ENCODE results near the gene MEGF11.

MEGF11 gene

GRCh38 chr15:65962187-65962586 lies 291.4 kb downstream of the MEGF11 start:
- DNase-seq, result no peak

GRCh38 chr15:65960586-65960985 lies 293.0 kb downstream of the MEGF11 start:
- no peak for DNase-seq

- no peak for DNase-seq
These were observed 294.7 kb downstream of the MEGF11 start for GRCh38 chr15:65958835-65959234.

GRCh38 chr15:65957451-65957850 lies 296.1 kb downstream of the MEGF11 start:
- peak; percentile 57 for DNase-seq

- no peak for DNase-seq
These were observed 296.7 kb downstream of the MEGF11 start for GRCh38 chr15:65956899-65957298.

GRCh38 chr15:65956307-65956706 lies 297.2 kb downstream of the MEGF11 start:
- peak; percentile 12 for DNase-seq

- peak; percentile 72 for DNase-seq
These were observed 299.2 kb downstream of the MEGF11 start for GRCh38 chr15:65954289-65954741.

GRCh38 chr15:65953622-65954021 lies 299.9 kb downstream of the MEGF11 start:
- no peak for DNase-seq

- no peak for DNase-seq
These were observed 301.0 kb downstream of the MEGF11 start for GRCh38 chr15:65952391-65953053.

GRCh38 chr15:65951007-65951406 lies 302.5 kb downstream of the MEGF11 start:
- no peak for DNase-seq

- DNase-seq, result no peak
These were observed 304.1 kb downstream of the MEGF11 start for GRCh38 chr15:65949491-65949890.

GRCh38 chr15:65949011-65949410 lies 304.5 kb downstream of the MEGF11 start:
- DNase-seq, result no peak

GRCh38 chr15:65948383-65948782 lies 305.2 kb downstream of the MEGF11 start:
- no peak for DNase-seq

- DNase-seq, result no peak
These were observed 306.5 kb downstream of the MEGF11 start for GRCh38 chr15:65947041-65947440.

- DNase-seq, result no peak
These were observed 307.9 kb downstream of the MEGF11 start for GRCh38 chr15:65945616-65946015.

GRCh38 chr15:65944404-65944803 lies 309.1 kb downstream of the MEGF11 start:
- DNase-seq, result no peak

GRCh38 chr15:65942436-65942835 lies 311.1 kb downstream of the MEGF11 start:
- DNase-seq, result no peak

- DNase-seq, result no peak
These were observed 313.0 kb downstream of the MEGF11 start for GRCh38 chr15:65940618-65940909.

GRCh38 chr15:65939901-65940617 lies 313.5 kb downstream of the MEGF11 start:
- peak; percentile 26 for DNase-seq

GRCh38 chr15:65938604-65939003 lies 314.9 kb downstream of the MEGF11 start:
- no peak for DNase-seq

GRCh38 chr15:65937476-65937875 lies 316.1 kb downstream of the MEGF11 start:
- DNase-seq, result peak; percentile 5

GRCh38 chr15:65937054-65937453 lies 316.5 kb downstream of the MEGF11 start:
- no peak for DNase-seq

- no peak for DNase-seq
These were observed 317.3 kb downstream of the MEGF11 start for GRCh38 chr15:65936282-65936681.

- no peak for DNase-seq
These were observed 318.2 kb downstream of the MEGF11 start for GRCh38 chr15:65935391-65935790.

- DNase-seq, result no peak
These were observed 322.3 kb downstream of the MEGF11 start for GRCh38 chr15:65931221-65931620.

Measured in DMS153 (cell line).